ENCODE data around the gene UGT2B10.

The UGT2B10 gene

DNA sequence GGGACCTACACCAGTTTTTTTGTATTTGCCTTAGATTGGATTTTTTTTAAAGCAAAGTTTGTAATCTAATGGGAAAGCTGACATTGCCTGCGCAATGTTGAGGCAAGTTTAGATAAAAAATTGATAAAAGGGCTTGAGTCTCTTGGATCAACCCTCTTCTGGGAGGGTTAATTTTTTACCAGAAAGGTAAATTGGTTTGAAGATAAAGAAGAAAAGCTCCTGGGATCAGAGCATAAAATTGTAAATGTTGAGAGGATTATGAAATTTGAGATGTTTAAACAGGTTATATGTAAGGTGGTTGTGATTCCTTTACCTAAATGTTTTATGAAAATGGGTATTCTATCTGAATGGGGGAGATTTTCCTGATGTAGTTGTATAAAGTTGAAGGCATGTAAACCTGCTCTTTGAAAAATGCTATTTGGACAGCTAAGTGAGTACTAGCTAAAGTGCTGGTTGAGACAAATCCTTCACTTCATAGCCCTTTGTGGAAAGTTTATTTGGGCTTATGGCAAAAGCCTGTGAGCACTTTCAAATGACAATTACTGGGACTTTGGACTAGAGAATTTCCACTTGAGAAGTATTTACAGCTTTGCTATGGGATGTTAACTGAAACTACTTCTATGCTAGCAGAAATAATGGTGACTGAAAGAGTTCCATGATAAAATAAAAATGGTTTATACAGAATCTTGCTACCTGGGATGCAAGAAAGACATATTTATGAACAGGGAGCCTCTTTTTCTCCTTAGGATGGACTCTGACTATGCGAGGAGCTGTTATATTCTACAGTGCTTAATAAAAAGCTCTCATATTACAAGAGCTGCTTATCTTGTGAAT is 56.2 kb downstream of the UGT2B10 start:
- DNase-seq, result no peak

DNA sequence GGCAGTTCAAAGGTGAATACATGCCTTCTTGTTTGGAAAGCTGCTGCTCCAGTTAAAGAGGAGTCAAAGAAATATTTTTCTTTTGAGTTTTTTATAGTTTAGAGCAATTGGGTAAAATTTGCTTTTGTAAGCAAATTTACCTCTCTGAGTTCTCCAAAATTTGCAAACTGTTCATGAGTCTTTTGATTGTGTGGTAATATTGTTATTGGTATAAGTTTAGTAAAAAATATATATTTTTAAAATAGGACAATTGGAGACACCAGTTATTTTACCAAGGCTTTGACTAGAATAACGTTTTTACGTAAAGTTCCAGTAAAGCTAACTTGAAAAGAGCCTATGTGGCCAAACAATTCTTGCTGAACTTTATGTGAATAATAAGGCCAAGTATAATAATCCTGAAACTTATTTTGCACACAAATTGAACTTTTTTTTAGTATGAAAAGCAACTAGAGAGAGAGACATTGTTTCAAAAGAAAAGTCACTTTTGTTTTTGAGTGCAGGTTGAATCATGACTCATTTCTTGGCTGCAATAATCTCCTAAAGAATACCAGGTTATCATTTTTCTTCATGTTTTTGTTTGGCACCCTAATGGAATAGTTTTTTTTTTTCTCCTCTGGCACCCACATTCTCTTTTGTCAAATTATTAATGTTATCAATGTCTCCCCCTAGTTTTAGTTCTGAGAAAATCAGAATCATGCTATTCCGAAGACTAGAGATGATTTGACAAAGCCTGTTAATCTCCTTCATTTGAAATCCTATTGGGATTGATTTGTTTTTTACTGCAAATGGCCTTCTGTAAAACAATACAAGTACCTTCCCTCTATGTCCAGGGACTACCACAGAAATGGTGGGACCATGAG is 57.1 kb downstream of the UGT2B10 start:
- no peak for DNase-seq

DNA sequence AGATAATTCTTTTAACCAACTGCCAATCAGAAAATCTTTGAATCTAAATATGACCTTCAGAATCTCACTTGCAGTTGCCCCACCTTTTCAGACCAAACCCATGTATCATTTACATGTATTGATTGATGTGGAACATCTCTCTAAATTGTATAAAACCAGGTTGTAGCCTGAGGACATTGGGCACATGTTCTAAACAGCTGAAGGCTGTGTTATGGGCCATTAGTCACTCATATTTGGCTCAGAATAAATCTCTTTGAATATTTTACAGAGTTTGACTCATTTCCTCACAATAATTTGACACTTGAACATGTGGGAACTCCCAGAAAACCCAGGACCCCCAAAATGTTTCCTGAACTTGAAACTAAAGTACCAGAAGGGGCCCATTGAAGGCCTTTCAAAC is 58.7 kb downstream of the UGT2B10 start:
- no peak for DNase-seq

DNA sequence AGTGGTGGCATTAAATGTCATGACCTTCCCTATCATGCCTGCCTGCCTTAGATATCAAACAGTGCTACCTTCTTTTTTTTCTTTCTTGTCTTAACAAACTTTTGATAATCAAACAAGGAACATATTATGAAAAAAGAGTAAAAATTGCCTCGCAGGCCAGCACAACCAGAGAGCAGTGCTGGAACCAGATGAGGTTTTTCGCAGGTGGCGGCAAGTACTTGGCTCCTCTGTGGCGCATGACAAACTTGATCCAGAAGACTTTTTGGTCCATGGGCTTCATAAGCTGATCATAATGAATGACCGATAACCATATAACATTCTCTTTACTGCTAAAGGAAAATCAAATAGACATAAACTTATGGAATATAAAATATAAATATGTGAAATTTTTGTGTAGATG is 61.8 kb downstream of the UGT2B10 start:
- DNase-seq, result no peak

DNA sequence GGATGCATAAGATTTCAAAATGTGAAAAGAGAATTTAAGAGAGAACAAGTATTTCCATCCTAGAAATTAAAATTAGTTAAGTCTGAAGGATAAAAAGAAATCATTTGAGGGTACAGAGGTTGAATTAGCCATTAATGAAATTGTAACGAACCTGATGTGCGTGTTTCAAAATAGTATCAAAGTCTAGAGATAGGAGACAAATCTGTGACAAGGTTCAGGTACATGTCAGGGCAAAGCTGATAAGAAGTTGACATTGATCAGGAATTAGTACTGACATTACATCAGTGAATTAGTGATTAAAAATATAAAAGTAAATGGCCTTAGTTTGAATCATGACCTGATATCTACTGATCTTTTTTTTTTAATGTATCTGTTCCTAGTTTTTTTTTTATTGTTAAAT is 62.3 kb downstream of the UGT2B10 start:
- DNase-seq, result no peak

All from NCI-H2227 treated with DMSO at 0.1 percent for 48 hours (cell line).